ENCODE results near the gene DNMT1.

- TF ChIP-seq POLR2A (IDR thresholded peaks at IDR 0.05) (no peak), CTCF (IDR thresholded peaks at IDR 0.05) (no peak)
Observed at GRCh38 chr19:10126213-10126639, 68.5 kb downstream of the DNMT1 start.

Data from upper lobe of left lung (tissue), 4 donors.